ENCODE data around the gene KCNA5. TPM values are rescaled to one million over a fixed set of nuclear protein-coding genes. Genes with fewer than 3 reads are reported as not detected.

KCNA5 gene
- total RNA-seq (2014; rRNA removed) (not detected in 2 replicates), Bru-seq, nascent RNA (not detected), BruChase-seq, experiment 1, labeled RNA remaining after a 6-hour chase (not detected), BruChase-seq, experiment 2, labeled RNA remaining after a 2-hour chase (not detected)
- long read RNA-seq: 0 reads

DNA sequence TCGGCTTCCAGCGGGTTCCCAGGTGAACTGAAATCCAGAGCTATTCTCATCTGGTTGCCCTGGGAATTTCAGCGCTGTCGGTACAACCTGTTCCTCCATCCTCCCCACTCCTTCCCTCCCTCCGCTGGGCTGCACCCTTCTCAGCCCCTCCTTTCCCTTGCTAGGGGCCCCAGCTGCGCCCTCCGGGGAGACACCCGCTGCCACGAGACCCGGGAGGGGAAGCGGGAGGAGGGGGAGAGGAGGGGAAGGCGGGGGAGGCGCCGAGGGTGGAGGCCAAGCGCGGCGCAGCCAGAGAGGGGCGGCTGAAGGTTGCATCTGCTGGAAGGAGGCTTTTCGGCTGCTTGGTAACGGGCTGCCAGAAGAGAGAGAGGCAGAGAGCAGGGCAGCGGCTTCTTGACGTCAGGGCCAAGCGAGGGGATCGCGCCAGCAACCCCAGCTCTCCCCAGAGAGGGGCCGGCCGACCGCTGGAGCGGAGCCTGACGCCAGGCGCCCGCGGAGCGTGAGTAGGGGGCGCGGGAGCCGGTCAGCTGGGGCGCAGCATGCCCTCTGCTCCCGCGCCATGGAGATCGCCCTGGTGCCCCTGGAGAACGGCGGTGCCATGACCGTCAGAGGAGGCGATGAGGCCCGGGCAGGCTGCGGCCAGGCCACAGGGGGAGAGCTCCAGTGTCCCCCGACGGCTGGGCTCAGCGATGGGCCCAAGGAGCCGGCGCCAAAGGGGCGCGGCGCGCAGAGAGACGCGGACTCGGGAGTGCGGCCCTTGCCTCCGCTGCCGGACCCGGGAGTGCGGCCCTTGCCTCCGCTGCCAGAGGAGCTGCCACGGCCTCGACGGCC, at the start of gene KCNA5:
Gene KCNA5, plus strand, starts transcription at position 291 of the 831 bp plus-strand sequence. Its CDS starts 269 bp downstream, at position 560.
- ChIA-PET CTCF (interaction anchor here (0.6 kb wide), 1 partner anchor 22 kb away, joined by 4 read pairs; no protein-coding TSS in a partner anchor), POLR2A (ENCODE audit: unreplicated experiment) (no interaction called here)
- Histone ChIP-seq H3K4me1 (ENCODE audit: insufficient read depth, low read length) (no peaks in the 10 kb centered on the region), H4K20me1 (ENCODE audit: low read length) (no peaks in the 10 kb centered on the region), H3K9me2 (replicated peaks; ENCODE audit: low read length) (no peaks in the 10 kb centered on the region), H2AFZ (ENCODE audit: low read length) (no peak within 1 kb of the TSS), H3K9ac (ENCODE audit: low read length) (no peak within 1 kb of the TSS), H3K9me3 (ENCODE audit: low read length) (no peaks in the 10 kb centered on the region), H3K4me2 (ENCODE audit: low read length) (no peak within 1 kb of the TSS), H3K27ac (ENCODE audit: low read length) (no peak within 1 kb of the TSS), H3K4me3 (ENCODE audit: low read length) (no peak within 1 kb of the TSS), H3K79me2 (ENCODE audit: low read length) (no peaks in the 10 kb centered on the region), H3F3A (ENCODE audit: low read length, unreplicated experiment) (no peaks in the 10 kb centered on the region), H3K36me3 (ENCODE audit: low read depth, low read length) (no peaks in the 10 kb centered on the region), H3K27me3 (ENCODE audit: low read length) (no peaks in the 10 kb centered on the region; the same call in 1 of the 2 replicates)
- TF ChIP-seq, protein P1, sequence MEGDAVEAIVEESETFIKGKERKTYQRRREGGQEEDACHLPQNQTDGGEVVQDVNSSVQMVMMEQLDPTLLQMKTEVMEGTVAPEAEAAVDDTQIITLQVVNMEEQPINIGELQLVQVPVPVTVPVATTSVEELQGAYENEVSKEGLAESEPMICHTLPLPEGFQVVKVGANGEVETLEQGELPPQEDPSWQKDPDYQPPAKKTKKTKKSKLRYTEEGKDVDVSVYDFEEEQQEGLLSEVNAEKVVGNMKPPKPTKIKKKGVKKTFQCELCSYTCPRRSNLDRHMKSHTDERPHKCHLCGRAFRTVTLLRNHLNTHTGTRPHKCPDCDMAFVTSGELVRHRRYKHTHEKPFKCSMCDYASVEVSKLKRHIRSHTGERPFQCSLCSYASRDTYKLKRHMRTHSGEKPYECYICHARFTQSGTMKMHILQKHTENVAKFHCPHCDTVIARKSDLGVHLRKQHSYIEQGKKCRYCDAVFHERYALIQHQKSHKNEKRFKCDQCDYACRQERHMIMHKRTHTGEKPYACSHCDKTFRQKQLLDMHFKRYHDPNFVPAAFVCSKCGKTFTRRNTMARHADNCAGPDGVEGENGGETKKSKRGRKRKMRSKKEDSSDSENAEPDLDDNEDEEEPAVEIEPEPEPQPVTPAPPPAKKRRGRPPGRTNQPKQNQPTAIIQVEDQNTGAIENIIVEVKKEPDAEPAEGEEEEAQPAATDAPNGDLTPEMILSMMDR (conservative IDR thresholded peaks at IDR 0.05; ENCODE audit: low read depth, low read length): no peak
- TF ChIP-seq EZH2phosphoT487 (IDR thresholded peaks at IDR 0.05; ENCODE audit: borderline replicate concordance, low read length): no peak
- no peak for TF ChIP-seq EZH2 (IDR thresholded peaks at IDR 0.05; ENCODE audit: low read length, unreplicated experiment)
- no peak for DNase-seq
- BruUV-seq (replicated peaks): no TSS peak
- ATAC-seq: no peak
- intact Hi-C loops (cut with micrococcal nuclease): no loop called here

- Histone ChIP-seq H3K27me3 (ENCODE audit: low read length) (0 out of 2 replicates have a peak, but pooled peaks cover 10% of the 10 kb centered on the region), H3K4me2 (ENCODE audit: low read length) (no peak overlapping the region), H2AFZ (ENCODE audit: low read length) (no peak overlapping the region), H3F3A (ENCODE audit: low read length, unreplicated experiment) (no peaks in the 10 kb centered on the region), H3K4me1 (ENCODE audit: insufficient read depth, low read length) (no peaks in the 10 kb centered on the region), H4K20me1 (ENCODE audit: low read length) (no peaks in the 10 kb centered on the region), H3K9ac (ENCODE audit: low read length) (no peak overlapping the region), H3K79me2 (ENCODE audit: low read length) (no peaks in the 10 kb centered on the region), H3K4me3 (ENCODE audit: low read length) (no peak overlapping the region), H3K36me3 (ENCODE audit: low read depth, low read length) (no peaks in the 10 kb centered on the region), H3K9me2 (replicated peaks; ENCODE audit: low read length) (no peaks in the 10 kb centered on the region), H3K27ac (ENCODE audit: low read length) (no peak overlapping the region), H3K9me3 (ENCODE audit: low read length) (no peaks in the 10 kb centered on the region)
- ChIA-PET CTCF (no interaction called here), POLR2A (ENCODE audit: unreplicated experiment) (no interaction called here)
- no TSS peak for BruUV-seq (replicated peaks)
- TF ChIP-seq EZH2 (IDR thresholded peaks at IDR 0.05; ENCODE audit: low read length, unreplicated experiment) (no peak), EZH2phosphoT487 (IDR thresholded peaks at IDR 0.05; ENCODE audit: borderline replicate concordance, low read length) (no peak)
- TF ChIP-seq, protein P1 (conservative IDR thresholded peaks at IDR 0.05; ENCODE audit: low read depth, low read length): no peak
- no peak for DNase-seq
- ATAC-seq: no peak
- intact Hi-C loops (cut with micrococcal nuclease): no loop called here
These were observed 49.1 kb upstream of the KCNA5 start for GRCh38 chr12:4994622-4995021.

DNA sequence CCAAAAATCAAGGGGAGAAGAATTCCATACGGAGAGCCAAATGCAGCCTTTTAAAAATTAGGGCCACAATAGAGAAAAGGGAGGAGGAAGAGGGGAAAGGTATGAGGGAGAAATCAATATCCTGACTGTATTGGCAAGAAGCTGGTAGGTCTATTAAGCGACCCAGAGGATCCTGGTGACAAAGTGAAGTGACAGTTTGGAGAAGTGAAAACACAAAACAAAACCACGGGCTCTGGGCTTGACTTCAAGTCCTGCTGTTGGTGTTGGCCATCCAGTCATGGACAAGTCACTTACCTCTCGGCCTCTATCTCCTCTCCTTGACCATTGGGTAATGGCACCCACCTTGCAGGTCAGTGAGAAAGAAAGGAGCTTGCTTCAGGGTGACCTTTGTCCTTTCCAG, 47.0 kb upstream of the KCNA5 start:
- Histone ChIP-seq H3K36me3 (ENCODE audit: low read depth, low read length) (no peaks in the 10 kb centered on the region), H3K9me2 (replicated peaks; ENCODE audit: low read length) (no peaks in the 10 kb centered on the region), H3F3A (ENCODE audit: low read length, unreplicated experiment) (no peaks in the 10 kb centered on the region), H3K4me1 (ENCODE audit: insufficient read depth, low read length) (no peaks in the 10 kb centered on the region), H3K79me2 (ENCODE audit: low read length) (no peaks in the 10 kb centered on the region), H3K9me3 (ENCODE audit: low read length) (no peaks in the 10 kb centered on the region), H3K4me2 (ENCODE audit: low read length) (no peak overlapping the region), H3K4me3 (ENCODE audit: low read length) (no peak overlapping the region), H4K20me1 (ENCODE audit: low read length) (no peaks in the 10 kb centered on the region), H2AFZ (ENCODE audit: low read length) (no peak overlapping the region), H3K9ac (ENCODE audit: low read length) (no peak overlapping the region), H3K27ac (ENCODE audit: low read length) (no peak overlapping the region), H3K27me3 (ENCODE audit: low read length) (0 out of 2 replicates have a peak, but pooled peaks cover under 1% of the 10 kb centered on the region)
- DNase-seq (no peak), ATAC-seq (no peak)
- ChIA-PET POLR2A (ENCODE audit: unreplicated experiment) (no interaction called here), CTCF (no interaction called here)
- BruUV-seq (replicated peaks): no TSS peak
- intact Hi-C loops (cut with micrococcal nuclease): no loop called here
- TF ChIP-seq, protein P1 (conservative IDR thresholded peaks at IDR 0.05; ENCODE audit: low read depth, low read length): no peak
- TF ChIP-seq EZH2phosphoT487 (IDR thresholded peaks at IDR 0.05; ENCODE audit: borderline replicate concordance, low read length) (no peak), EZH2 (IDR thresholded peaks at IDR 0.05; ENCODE audit: low read length, unreplicated experiment) (no peak)
